SK-N-SH (cell line): Measurements from ENCODE around the gene MAP3K7CL.

Experiments
- CHD2 ChIP-seq: fragments of 150-350 bp; IDR thresholded peaks from 2 replicates; pipeline ENCODE4 v1.6.1; 2018; ENCODE audit warnings: low read length; ENCODE audit not compliant: partially characterized antibody
- CTCF ChIP-seq: fragments of 200-600 bp; sonication (generic); IDR thresholded peaks from 2 replicates; pipeline ENCODE4 v1.6.1; 2017; ENCODE audit warnings: antibody characterized with exemption, mild to moderate bottlenecking, moderate library complexity
- EZH2phosphoT487 ChIP-seq: fragments of 200-600 bp; sonication (generic); IDR thresholded peaks from 2 replicates; pipeline ENCODE4 v1.6.1; 2017; ENCODE audit warnings: low read depth, mixed run types, mild to moderate bottlenecking, antibody characterized with exemption, moderate library complexity, borderline replicate concordance
- FOXJ3 ChIP-seq: sonication (generic); formaldehyde crosslinking; IDR thresholded peaks from 2 replicates; pipeline ENCODE4 v1.5.1; 2020; ENCODE audit warnings: mild to moderate bottlenecking, missing genetic modification reagents
- JUND ChIP-seq: IDR thresholded peaks from 2 replicates; pipeline ENCODE4 v1.4.0; 2012
- MXI1 ChIP-seq: IDR thresholded peaks from 2 replicates; pipeline ENCODE4 v1.6.1; 2012; ENCODE audit warnings: mild to moderate bottlenecking, low read depth, low read length, improper control_type of control experiment
- POLR2AphosphoS5 ChIP-seq: IDR thresholded peaks from 2 replicates; pipeline ENCODE4 v1.6.1; 2012; ENCODE audit warnings: low read depth, low read length
- RAD21 ChIP-seq: IDR thresholded peaks from 2 replicates; pipeline ENCODE4 v1.6.1; 2012; ENCODE audit warnings: mild to moderate bottlenecking, low read length
- SMC3 ChIP-seq: IDR thresholded peaks from 2 replicates; pipeline ENCODE4 v1.6.1; 2012; ENCODE audit warnings: low read depth, low read length, improper control_type of control experiment
- TAF1 ChIP-seq: IDR thresholded peaks from 2 replicates; pipeline ENCODE4 v1.6.1; 2012; ENCODE audit warnings: low read depth, mild to moderate bottlenecking, low read length, moderate library complexity, borderline replicate concordance
- TEAD4 ChIP-seq: IDR thresholded peaks from 2 replicates; pipeline ENCODE4 v1.4.0; 2012; ENCODE audit warnings: mild to moderate bottlenecking, borderline replicate concordance; ENCODE audit not compliant: insufficient read depth
- USF1 ChIP-seq: IDR thresholded peaks from 2 replicates; pipeline ENCODE4 v1.4.0; 2012; ENCODE audit warnings: low read depth, borderline replicate concordance
- TF ChIP-seq, protein P1 (sequence below): IDR thresholded peaks from 2 replicates; pipeline ENCODE4; 2012

- TF ChIP-seq USF1 (no peak), CTCF (no peak), CHD2 (no peak), RAD21 (no peak), POLR2AphosphoS5 (no peak), SMC3 (no peak), EZH2phosphoT487 (no peak), JUND (no peak), TEAD4 (no peak), MXI1 (no peak), FOXJ3 (CRISPR knock-in tag) (no peak), TAF1 (no peak)
- TF ChIP-seq, protein P1, sequence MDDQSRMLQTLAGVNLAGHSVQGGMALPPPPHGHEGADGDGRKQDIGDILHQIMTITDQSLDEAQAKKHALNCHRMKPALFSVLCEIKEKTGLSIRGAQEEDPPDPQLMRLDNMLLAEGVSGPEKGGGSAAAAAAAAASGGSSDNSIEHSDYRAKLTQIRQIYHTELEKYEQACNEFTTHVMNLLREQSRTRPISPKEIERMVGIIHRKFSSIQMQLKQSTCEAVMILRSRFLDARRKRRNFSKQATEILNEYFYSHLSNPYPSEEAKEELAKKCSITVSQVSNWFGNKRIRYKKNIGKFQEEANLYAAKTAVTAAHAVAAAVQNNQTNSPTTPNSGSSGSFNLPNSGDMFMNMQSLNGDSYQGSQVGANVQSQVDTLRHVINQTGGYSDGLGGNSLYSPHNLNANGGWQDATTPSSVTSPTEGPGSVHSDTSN, result peak; percentile 52; the same call in 1 of the 2 replicates
Observed at GRCh38 chr21:29193901-29194300, 63.5 kb downstream of the MAP3K7CL start.
